NCI-H345 treated with DMSO at 0.1 percent for 48 hours (cell line): ENCODE data around the gene EFNA5.

ENCODE experiments used
- DNase-seq: peaks from one replicate; lab custom pipeline; 2025; ENCODE audit not compliant: unreplicated experiment; lab: John Stamatoyannopoulos, UW

EFNA5 gene

DNA sequence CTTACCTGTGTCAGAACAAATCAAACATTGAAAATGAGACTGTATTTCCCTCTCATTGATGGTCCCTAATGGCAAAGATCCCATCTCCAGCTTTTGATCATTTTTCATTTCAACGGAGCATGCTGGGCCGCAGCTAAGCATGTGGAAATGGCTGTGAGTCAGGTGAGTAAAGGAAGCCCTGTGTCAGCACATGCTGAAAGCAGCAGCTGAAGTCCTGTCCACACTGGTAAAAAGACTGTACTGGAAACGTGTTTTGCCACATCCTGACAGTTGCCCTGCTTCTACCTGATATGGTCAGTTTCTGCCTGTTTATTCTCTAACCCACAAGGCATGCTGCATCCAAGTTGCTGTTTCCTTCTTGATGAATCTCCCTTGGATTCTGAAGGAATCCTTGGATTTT is 330.1 kb downstream of the EFNA5 start:
- DNase-seq = no peak

DNA sequence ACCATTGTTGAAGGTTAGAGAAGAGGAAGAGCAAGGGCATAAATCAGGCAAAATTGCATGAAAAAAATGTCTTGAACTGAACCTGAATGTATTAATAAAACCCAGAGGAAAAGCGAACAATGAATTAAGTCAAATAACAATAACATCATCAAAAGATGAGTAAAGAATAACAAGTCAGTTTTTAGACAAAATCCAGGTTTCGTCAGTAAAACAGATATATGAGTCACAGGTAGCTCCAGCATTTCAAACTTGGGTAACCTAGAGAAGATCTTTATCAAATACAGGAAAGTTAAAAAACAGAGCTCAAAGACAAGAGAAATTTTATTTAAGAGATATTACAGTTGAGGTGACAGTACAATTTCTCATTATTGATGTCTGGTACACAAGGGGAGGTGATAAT is 332.4 kb downstream of the EFNA5 start:
- no peak for DNase-seq

DNA sequence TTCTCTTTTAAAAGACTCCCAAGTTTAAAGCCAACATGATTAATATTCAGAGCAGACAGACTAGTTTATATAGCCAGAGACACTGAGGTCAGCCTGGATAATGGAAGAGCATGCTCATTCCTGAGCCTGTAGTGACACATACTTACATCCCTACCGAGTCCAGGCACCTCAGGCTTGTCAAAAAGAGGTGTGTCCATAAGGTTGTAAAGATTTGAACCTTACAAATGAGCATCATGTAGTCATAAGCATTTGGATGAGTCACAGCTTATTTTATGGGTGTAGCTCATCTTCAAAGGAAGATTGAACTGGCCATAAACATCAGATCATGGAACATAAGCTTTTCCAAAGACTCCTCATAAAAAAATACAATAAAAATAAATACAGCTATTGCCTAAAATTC is 333.5 kb downstream of the EFNA5 start:
- no peak for DNase-seq

DNA sequence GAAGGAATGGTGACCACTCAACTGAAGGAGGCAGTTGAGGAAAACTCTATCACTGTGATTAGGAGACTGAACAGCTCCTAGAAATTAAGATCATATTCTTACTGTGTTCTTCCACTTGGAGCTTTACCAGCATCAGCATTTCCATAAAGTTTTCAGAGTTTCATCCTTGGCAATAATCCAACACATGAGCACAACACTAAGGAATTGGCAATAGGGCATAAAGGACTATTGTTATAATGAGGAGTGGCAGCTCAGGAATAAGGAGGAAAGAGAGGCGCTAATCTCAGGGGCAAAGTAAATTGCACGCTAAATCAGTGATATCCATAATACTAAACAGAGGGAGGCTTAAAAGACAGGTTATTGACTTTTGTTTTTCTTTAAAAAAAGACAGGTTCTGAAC is 338.9 kb downstream of the EFNA5 start:
- DNase-seq = no peak

DNA sequence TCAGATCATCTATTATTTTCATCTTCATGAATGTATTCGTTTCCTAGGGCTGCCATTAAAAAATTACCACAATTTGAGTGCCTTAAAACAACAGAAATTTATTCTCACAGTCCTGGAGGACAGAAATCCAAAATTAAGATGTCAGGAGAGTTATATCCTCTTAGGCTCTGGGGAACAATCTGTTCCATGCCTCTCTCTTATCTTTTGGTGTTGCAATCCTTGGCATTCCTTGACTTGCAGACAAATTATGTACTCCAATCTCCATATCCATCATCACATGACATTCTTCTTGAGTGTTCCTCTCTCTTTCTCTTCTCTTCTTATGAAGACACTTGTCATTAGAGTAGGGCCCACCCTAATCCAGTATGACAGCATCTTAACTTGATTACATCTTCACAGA is 339.4 kb downstream of the EFNA5 start:
- DNase-seq = no peak

DNA sequence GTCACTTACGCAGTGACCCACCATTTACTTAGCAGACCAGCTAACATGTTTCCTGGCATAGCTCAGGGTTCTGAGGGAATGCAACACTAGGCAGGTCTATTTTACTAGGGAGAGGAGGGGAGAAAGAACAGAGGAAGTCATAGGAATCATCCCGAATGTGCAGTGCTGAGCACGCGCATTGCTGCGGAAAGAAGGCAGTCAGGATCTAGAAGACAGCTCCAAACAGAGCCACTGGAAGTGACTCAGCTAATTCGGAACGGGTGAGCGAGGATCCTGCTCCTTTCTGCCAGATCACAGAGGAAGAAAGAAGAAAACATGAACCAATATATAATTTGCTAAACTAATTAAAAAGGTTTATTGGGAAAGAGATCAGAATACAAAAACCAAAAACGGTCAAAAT is 339.8 kb downstream of the EFNA5 start:
- DNase-seq = no peak

DNA sequence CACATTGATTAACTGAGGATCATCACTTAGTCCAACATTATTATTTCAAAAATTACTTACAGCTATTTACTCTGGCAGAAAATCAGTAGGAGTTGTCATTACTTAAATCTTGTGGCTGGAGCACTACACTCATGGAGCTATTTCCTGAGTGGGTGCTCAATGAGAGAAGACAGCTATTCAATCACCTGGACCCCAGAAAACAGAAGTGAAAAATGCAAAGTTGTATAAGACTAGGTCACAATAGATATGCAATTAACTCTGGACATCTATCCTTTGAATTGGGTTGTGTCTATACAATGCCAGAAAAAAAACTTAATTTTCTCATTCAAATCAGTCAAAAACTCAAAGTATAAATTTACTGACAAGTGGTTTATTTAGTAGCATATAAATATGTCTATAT is 340.9 kb downstream of the EFNA5 start:
- no peak for DNase-seq
